Ovary (tissue), 9 donors: ENCODE results near the gene SRSF6. TPM values are rescaled to one million over a fixed set of nuclear protein-coding genes. Genes with fewer than 3 reads are reported as not detected.
"Not testable (repeated sequence)": the region's sequence is repeated elsewhere in the genome, so short reads cannot be mapped to it uniquely, and the experiment has no call there.

Experiments
- DNase-seq, 5 donors: peaks; one replicate each; pipeline ENCODE4 v3.0.0-alpha.2; 2019 to 2020
- H3K27ac ChIP-seq, 2 donors: fragments of 200-600 bp; one replicate each; pipeline versions ENCODE4 v1.5.1 to v1.8.0; 2019 to 2022
- H3K27me3 ChIP-seq: fragments of 200-600 bp; one replicate; pipeline ENCODE4 v1.8.0; 2022
- H3K36me3 ChIP-seq: fragments of 200-600 bp; sonication (generic); one replicate; pipeline ENCODE4 v1.5.1; 2019
- H3K4me1 ChIP-seq: one replicate; pipeline ENCODE4 v1.8.1; 2013; ENCODE audit warnings: mild to moderate bottlenecking, moderate library complexity; ENCODE audit not compliant: insufficient read depth
- H3K4me3 ChIP-seq: fragments of 200-600 bp; sonication (generic); one replicate; pipeline ENCODE4 v1.5.1; 2017
- H3K9me3 ChIP-seq, 2 donors: fragments of 200-600 bp in 1 of 2; sonication (generic) in 1 of 2; one replicate each; pipeline versions ENCODE4 v1.5.1 to v1.8.1; 2013 to 2019; ENCODE audit warnings: mild to moderate bottlenecking in 1 of 2, moderate library complexity in 1 of 2
- CTCF ChIP-seq, 3 donors: fragments of 450-650 bp in 2 of 3; fragments of 200-600 bp in 1 of 3; IDR thresholded peaks; one replicate each; pipeline versions ENCODE4 v1.5.1 to v1.8.0; 2016 to 2022; ENCODE audit warnings: antibody characterized with exemption in 3 of 3, mild to moderate bottlenecking in 1 of 3
- EP300 ChIP-seq: sonication (generic); formaldehyde crosslinking; IDR thresholded peaks from one replicate; pipeline ENCODE4 v1.6.1; 2017; ENCODE audit warnings: antibody characterized with exemption
- POLR2A ChIP-seq: fragments of 450-650 bp; IDR thresholded peaks from one replicate; pipeline ENCODE4 v1.6.1; 2017; ENCODE audit warnings: antibody characterized with exemption, mild to moderate bottlenecking, moderate library complexity
- WGBS, 3 donors: extraction: QIAGEN DNeasy Blood & Tissue Kit in 1 of 3; methylation state at CpG; one replicate each; pipeline versions ENCODE4 v1.1.5 to v1.1.7; 2013 to 2017; 5-methylcytosine and 5-hydroxymethylcytosine counted together
- intact Hi-C, 4 donors: fragments of 100-400 bp; cut with DNase I; formaldehyde crosslinking; loops; one replicate each; pipeline versions ENCODE4 v1.11.0 to v1.15.1; 2022 to 2023
- polyA plus RNA-seq, 2 donors: library from polyadenylated mRNA; stranded (reverse); fragments of 200-250 nt in 1 of 2; fragments of 350-450 nt in 1 of 2; fragmentation: Illumina TruSeq in 1 of 2; extraction: RNeasy Lipid Tissue Mini Kit (QIAGEN cat#74804) in 1 of 2; gene quantifications; one replicate each; pipeline ENCODE4 v1.2.3, GENCODE V29; 2013 to 2014
- total RNA-seq, 7 donors: library from RNA; depleted of rRNA in 2 of 7; stranded (reverse); fragments of >200 nt in 2 of 7; fragmentation: NEBNext Ultra II Directional in 3 of 7; extraction: Animal tissue kit (Norgen Biotek cat#: 25700) in 3 of 7; gene quantifications; one replicate each; pipeline versions ENCODE4 v1.1.0 to v1.2.4, GENCODE V29; 2016 to 2023
- donor health status: DM: no; HTN: no; CAD: no; lungs with moderate emphysema.
- donor health status: DM: no; HTN: no; CAD: no.
- donor health status: Bipolar disorder and iron deficiency.
- donor health status: DM: yes; HTN: yes; CAD: no.
- donor health status: DM: no; HTN: no; CAD: no.
- donor health status: DM: yes; HTN: yes; CAD: no.

SRSF6 gene
- total and polyA plus RNA-seq, 9 donors: 69.7 to 163 (median 122) TPM

- Histone ChIP-seq H3K9me3 (peaks cover 0 to 7% of the 10 kb centered on the region in 2 donors), H3K4me3 (no peak overlapping the region), H3K27ac (no peak overlapping the region), H3K36me3 (no peaks in the 10 kb centered on the region), H3K27me3 (no peaks in the 10 kb centered on the region), H3K4me1 (no peaks in the 10 kb centered on the region)
- WGBS, 3 donors: 66 to 79% (median 69%) methylated on average over 2 of the region's 2 CpGs
- no peak for TF ChIP-seq CTCF (IDR thresholded peaks at IDR 0.05)
- TF ChIP-seq EP300: no peak
- no peak for TF ChIP-seq POLR2A
- intact Hi-C loops: no loop called here
- no peak for DNase-seq
Measured at GRCh38 chr20:43490038-43490437, 32.3 kb downstream of the SRSF6 start.

GRCh38 chr20:43492101-43492500, 34.4 kb downstream of the SRSF6 start:
- H3K27ac ChIP-seq: no peak overlapping the region
- no peaks in the 10 kb centered on the region for H3K9me3 ChIP-seq
- TF ChIP-seq POLR2A: no peak
- no peak for TF ChIP-seq EP300
- TF ChIP-seq CTCF (IDR thresholded peaks at IDR 0.05): no peak
- 93 to 95% (median 93%) methylated on average over 3 of the region's 3 CpGs for WGBS, 3 donors
- no peaks in the 10 kb centered on the region for H3K36me3 ChIP-seq
- no peak overlapping the region for H3K4me3 ChIP-seq
- DNase-seq: no peak
- no peaks in the 10 kb centered on the region for H3K27me3 ChIP-seq
- H3K4me1 ChIP-seq: no peaks in the 10 kb centered on the region
- intact Hi-C loops: no loop called here

GRCh38 chr20:43495388-43495787, 37.7 kb downstream of the SRSF6 start:
- TF ChIP-seq POLR2A (no peak), EP300 (no peak), CTCF (IDR thresholded peaks at IDR 0.05) (no peak)
- no peaks in the 10 kb centered on the region for H3K27me3 ChIP-seq
- H3K36me3 ChIP-seq: no peaks in the 10 kb centered on the region
- no peak overlapping the region for H3K27ac ChIP-seq
- H3K4me3 ChIP-seq: no peak overlapping the region
- DNase-seq: no peak
- WGBS, 3 donors: 42 to 81% (median 55%) methylated on average over 2 of the region's 2 CpGs
- no peaks in the 10 kb centered on the region for H3K9me3 ChIP-seq
- H3K4me1 ChIP-seq: no peaks in the 10 kb centered on the region
- intact Hi-C loops: no loop called here

GRCh38 chr20:43502021-43502420, 44.3 kb downstream of the SRSF6 start:
- H3K4me1 ChIP-seq, DNase-seq, H3K27me3 ChIP-seq, intact Hi-C loops, H3K4me3 ChIP-seq, H3K36me3 ChIP-seq, H3K9me3 ChIP-seq, H3K27ac ChIP-seq: not testable (repeated sequence)
- 92 to 96% (median 96%) methylated on average over 8 of the region's 8 CpGs for WGBS, 3 donors

GRCh38 chr20:43506238-43506637, 48.5 kb downstream of the SRSF6 start:
- Histone ChIP-seq H3K27ac (no peak overlapping the region), H3K9me3 (no peaks in the 10 kb centered on the region), H3K4me1 (peaks cover 2% of the 10 kb centered on the region), H3K27me3 (no peaks in the 10 kb centered on the region), H3K36me3 (no peaks in the 10 kb centered on the region), H3K4me3 (no peak overlapping the region)
- no peak for TF ChIP-seq EP300
- TF ChIP-seq POLR2A: no peak
- TF ChIP-seq CTCF (IDR thresholded peaks at IDR 0.05): no peak
- WGBS, 3 donors: 92 to 94% (median 92%) methylated on average over 7 of the region's 7 CpGs
- intact Hi-C loops: no loop called here
- DNase-seq: no peak
